OCI-LY7 (cell line): ENCODE measurements around the gene CDCP1.

Experiments used
- CTCF ChIP-seq: fragments of 200-600 bp; sonication (generic); conservative IDR thresholded peaks from 2 replicates; pipeline ENCODE4 v1.5.1; 2014; ENCODE audit warnings: mild to moderate bottlenecking, antibody characterized with exemption, low read length, moderate library complexity, mixed read lengths
- EZH2phosphoT487 ChIP-seq: fragments of 200-600 bp; sonication (generic); IDR thresholded peaks from 2 replicates; pipeline ENCODE4 v1.6.1; 2018; ENCODE audit warnings: low read depth, borderline replicate concordance, mild to moderate bottlenecking, mixed run types, antibody characterized with exemption, low read length, moderate library complexity, mixed read lengths

- TF ChIP-seq EZH2phosphoT487 (no peak), CTCF (no peak)
Measured at GRCh38 chr3:45165497-45166283, 19.5 kb upstream of the CDCP1 start.
